Endothelial cell of umbilical vein (primary cell): ENCODE results near the gene PSD4. TPM values are rescaled to one million over a fixed set of nuclear protein-coding genes. Genes with fewer than 3 reads are reported as not detected.

ENCODE experiments used
- BruUV-seq: library from RNA; stranded (reverse); fragments of 400-500 nt; replicated peaks from 2 replicates; lab custom pipeline; 2021; lab: Mats Ljungman, UMichigan
- CTCF ChIA-PET: fragments of 300-600, 350-600 bp; sonication (Branson Sonifier 250); formaldehyde crosslinking; loops from one replicate; lab custom pipeline; 2021; ENCODE audit warnings: antibody characterized with exemption, inconsistent platforms; lab: Charles Lee
- POLR2A ChIA-PET: fragments of 300-600, 350-600 bp; sonication (Branson Sonifier 250); formaldehyde crosslinking; loops from one replicate; lab custom pipeline; 2021; ENCODE audit warnings: antibody characterized with exemption, inconsistent platforms; lab: Charles Lee
- DNase-seq: peaks from one replicate; pipeline ENCODE4 v3.0.0-alpha.2; 2011; ENCODE audit warnings: low read depth, low spot score
- FAIRE-seq: peaks from 2 replicates; lab custom pipeline; 2011; peaks lifted over from hg19 to GRCh38; lab: Jason Lieb, UNC
- H2AFZ ChIP-seq: 2 replicates; pipeline ENCODE4 v1.6.0; 2012; ENCODE audit warnings: low read depth, low read length, control low read depth, inconsistent platforms
- H3K27ac ChIP-seq: 2 replicates; pipeline ENCODE4 v1.5.1; 2011; ENCODE audit warnings: low read depth, mild to moderate bottlenecking, control low read depth, low read length, moderate library complexity; ENCODE audit not compliant: insufficient read depth
- H3K27me3 ChIP-seq, 2 experiments: 2 replicates each; pipeline versions ENCODE4 v1.6.0 to v1.6.1; 2011; ENCODE audit warnings: low read length in 2 of 2, mixed read lengths in 1 of 2; ENCODE audit not compliant: control insufficient read depth in 2 of 2, insufficient read depth in 2 of 2
- H3K36me3 ChIP-seq, 2 experiments: 2 replicates in 1 of 2; 3 replicates in 1 of 2; pipeline ENCODE4 v1.5.1; 2011; ENCODE audit warnings: low read length in 2 of 2, mild to moderate bottlenecking in 1 of 2, moderate library complexity in 1 of 2; ENCODE audit not compliant: control insufficient read depth in 2 of 2, insufficient read depth in 2 of 2; ENCODE audit errors: extremely low read depth in 1 of 2
- H3K4me1 ChIP-seq: 3 replicates; pipeline ENCODE4 v1.5.1; 2011; ENCODE audit warnings: mild to moderate bottlenecking, low read length; ENCODE audit not compliant: control insufficient read depth, insufficient read depth; ENCODE audit errors: extremely low read depth
- H3K4me2 ChIP-seq: 2 replicates; pipeline ENCODE4 v1.6.1; 2011; ENCODE audit warnings: low read length, control low read depth, mixed read lengths; ENCODE audit not compliant: insufficient read depth
- H3K4me3 ChIP-seq, 3 experiments: fragments of 200-600 bp in 1 of 3; sonication (generic), shearing (Covaris generic) in 1 of 3; replicated peaks in 1 of 3; 2 replicates each; pipeline ENCODE4 v1.5.1; 2011 to 2016; ENCODE audit warnings: control low read depth in 3 of 3, low read length in 3 of 3, mild to moderate bottlenecking in 2 of 3, inconsistent platforms in 1 of 3, low read depth in 1 of 3, moderate library complexity in 1 of 3; ENCODE audit not compliant: insufficient read depth in 1 of 3
- H3K79me2 ChIP-seq: 2 replicates; pipeline ENCODE4 v1.6.0; 2012; ENCODE audit warnings: low read length, inconsistent platforms; ENCODE audit not compliant: control insufficient read depth, insufficient read depth
- H3K9ac ChIP-seq: replicated peaks from 2 replicates; pipeline ENCODE3; 2011; ENCODE audit warnings: low read length, control low read depth; ENCODE audit not compliant: insufficient read depth; ENCODE audit errors: extremely low read depth
- H3K9me1 ChIP-seq: replicated peaks from 3 replicates; pipeline ENCODE4 v1.6.0; 2011; ENCODE audit warnings: mild to moderate bottlenecking, low read length; ENCODE audit not compliant: control insufficient read depth, insufficient read depth; ENCODE audit errors: extremely low read depth
- H3K9me3 ChIP-seq: replicated peaks from 2 replicates; pipeline ENCODE4 v1.5.1; 2012; ENCODE audit warnings: low read length, inconsistent platforms; ENCODE audit not compliant: control insufficient read depth, insufficient read depth
- H4K20me1 ChIP-seq: replicated peaks from 2 replicates; pipeline ENCODE3; 2011; ENCODE audit warnings: mild to moderate bottlenecking, low read length; ENCODE audit not compliant: control insufficient read depth, insufficient read depth; ENCODE audit errors: extremely low read depth
- EZH2 ChIP-seq: IDR thresholded peaks from 2 replicates; pipeline ENCODE4 v1.6.1; 2012; ENCODE audit warnings: borderline replicate concordance, low read depth, mild to moderate bottlenecking, moderate library complexity, low read length, inconsistent platforms; ENCODE audit not compliant: severe bottlenecking
- FOS ChIP-seq: IDR thresholded peaks from 2 replicates; pipeline ENCODE4 v1.6.1; 2011; ENCODE audit warnings: mild to moderate bottlenecking, low read length, moderate library complexity, borderline replicate concordance; ENCODE audit not compliant: insufficient read depth
- GATA2 ChIP-seq: IDR thresholded peaks from 2 replicates; pipeline ENCODE4 v1.7.0; 2011; ENCODE audit warnings: low read depth, mild to moderate bottlenecking, moderate library complexity, mixed read lengths, low read length; ENCODE audit not compliant: insufficient read length, insufficient read depth
- JUN ChIP-seq: IDR thresholded peaks from 2 replicates; pipeline ENCODE4 v1.6.1; 2011; ENCODE audit warnings: borderline replicate concordance, low read depth; ENCODE audit not compliant: insufficient read length, insufficient read depth
- MYC ChIP-seq: IDR thresholded peaks from one replicate; pipeline ENCODE4 v1.6.1; 2011; ENCODE audit warnings: mild to moderate bottlenecking, low read depth, low read length
- POLR2A ChIP-seq: IDR thresholded peaks from 2 replicates; pipeline ENCODE4 v1.6.1; 2012; ENCODE audit warnings: low read depth, mild to moderate bottlenecking, control low read depth, low read length
- POLR2AphosphoS5 ChIP-seq: IDR thresholded peaks from 2 replicates; pipeline ENCODE4 v1.6.1; 2012; ENCODE audit warnings: low read depth, mild to moderate bottlenecking, control low read depth, low read length, moderate library complexity; ENCODE audit not compliant: insufficient read depth
- dilution Hi-C: fragments of 300-500 bp; cut with MboI; formaldehyde crosslinking; loops from one replicate; pipeline ENCODE4 v1.15.0; 2019; ENCODE audit warnings: low sequenced_read_pairs; ENCODE audit not compliant: extremely low pct_ligation_motif_present
- intact Hi-C: fragments of 100-400 bp; cut with micrococcal nuclease; formaldehyde crosslinking; loops from one replicate; pipeline ENCODE4 v1.10.0; 2022
- polyA plus RNA-seq, 4 experiments: library from polyadenylated mRNA; depleted of rRNA in 3 of 4; stranded (reverse) in 3 of 4; unstranded in 1 of 4; fragments of >200 nt; gene quantifications; 2 replicates each; pipeline versions ENCODE4 v1.2.1 to v1.2.3, GENCODE V29; 2011 to 2012; ENCODE audit warnings: missing spikeins in 1 of 4
- total RNA-seq: library from RNA; stranded (reverse); gene quantifications from 2 replicates; pipeline ENCODE4 v1.2.3, GENCODE V29; 2021
- TF ChIP-seq, protein P1 (sequence below): IDR thresholded peaks from 2 replicates; pipeline ENCODE4 v1.6.1; 2011; ENCODE audit not compliant: insufficient read depth, insufficient read length
- TF ChIP-seq, protein P2 (sequence below), 2 donors: IDR thresholded peaks; 1 replicate in 1 of 2; 2 replicates in 1 of 2; pipeline ENCODE4 v1.5.1; 2011; ENCODE audit warnings: low read length in 2 of 2, mild to moderate bottlenecking in 2 of 2, moderate library complexity in 2 of 2, control low read depth in 1 of 2, inconsistent platforms in 1 of 2, low read depth in 1 of 2; ENCODE audit not compliant: insufficient read depth in 1 of 2; ENCODE audit errors: extremely low read depth in 1 of 2

The PSD4 gene
- total and polyA plus RNA-seq, 2 donors (not counting 3 experiments of a cell fraction or from before 2014, with no cell fraction given): 0.01 to 0.24 TPM

DNA sequence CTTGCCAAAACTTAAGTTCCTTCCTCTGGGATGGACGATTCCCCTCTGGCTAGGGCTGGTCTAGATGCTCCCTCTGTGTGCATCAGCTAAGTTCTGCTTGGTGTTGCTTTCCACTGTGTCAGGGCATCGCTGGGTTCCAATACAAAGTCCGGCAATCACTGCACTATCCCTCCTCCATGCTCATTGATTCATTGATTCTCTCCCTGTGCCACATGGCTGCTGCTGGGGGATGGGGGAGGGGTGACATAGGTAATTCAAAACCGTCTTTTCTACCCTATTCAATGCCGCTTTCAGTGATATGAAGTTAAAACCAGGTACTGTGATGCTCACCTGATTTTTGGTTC, 23.5 kb upstream of the PSD4 start:
- TF ChIP-seq, protein P1, sequence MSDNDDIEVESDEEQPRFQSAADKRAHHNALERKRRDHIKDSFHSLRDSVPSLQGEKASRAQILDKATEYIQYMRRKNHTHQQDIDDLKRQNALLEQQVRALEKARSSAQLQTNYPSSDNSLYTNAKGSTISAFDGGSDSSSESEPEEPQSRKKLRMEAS: no peak
- TF ChIP-seq POLR2AphosphoS5 (no peak), FOS (no peak), JUN (no peak)
- intact Hi-C loops (no loop called here), dilution Hi-C loops (no loop called here)
- Histone ChIP-seq H3K36me3 (no peaks in the 10 kb centered on the region), H3K27ac (no peak overlapping the region), H3K9me1 (no peaks in the 10 kb centered on the region), H3K9ac (no peak overlapping the region), H3K4me1 (no peaks in the 10 kb centered on the region), H3K4me3 (no peak overlapping the region), H4K20me1 (no peaks in the 10 kb centered on the region), H3K27me3 (peaks cover 9 to 18% of the 10 kb centered on the region in 2 experiments), H3K4me2 (no peak overlapping the region), H2AFZ (no peak overlapping the region), H3K9me3 (no peaks in the 10 kb centered on the region), H3K79me2 (no peaks in the 10 kb centered on the region)
- ChIA-PET POLR2A (interaction anchor here (0.6 kb wide), 1 partner anchor 12 kb away, joined by 3 read pairs; no protein-coding TSS in a partner anchor), CTCF (interaction anchor here (3.3 kb wide), 1 partner anchor 12 kb away, joined by 21 read pairs; no protein-coding TSS in a partner anchor)
- BruUV-seq: no TSS peak
- FAIRE-seq (no peak), DNase-seq (no peak)

DNA sequence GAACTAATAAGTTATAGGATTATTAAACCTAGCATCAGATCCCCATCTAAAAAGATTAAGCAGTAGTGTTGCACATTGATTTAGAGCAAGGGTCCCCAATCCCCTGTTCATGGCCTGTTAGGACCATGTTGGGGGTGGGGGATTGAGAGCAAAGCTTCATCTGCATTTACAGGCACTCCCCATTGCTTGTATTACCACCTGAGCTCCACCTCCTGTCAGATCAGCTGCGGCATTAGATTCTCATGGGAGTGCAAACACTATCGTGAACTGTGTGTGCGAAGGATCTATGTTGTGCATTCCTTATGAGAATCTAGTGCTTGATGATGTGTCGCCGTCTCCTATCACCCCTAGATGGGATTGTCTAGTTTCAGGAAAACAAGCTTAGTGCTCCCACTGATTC, 18.4 kb upstream of the PSD4 start:
- BruUV-seq: no TSS peak
- H3K27ac ChIP-seq: no peak overlapping the region
- no peak for TF ChIP-seq MYC
- no peak for TF ChIP-seq GATA2
- TF ChIP-seq, protein P1: no peak
- no peak for TF ChIP-seq EZH2
- TF ChIP-seq POLR2AphosphoS5: no peak
- no peak for TF ChIP-seq JUN
- no peak for TF ChIP-seq POLR2A
- no peak for TF ChIP-seq FOS
- TF ChIP-seq, protein P2, sequence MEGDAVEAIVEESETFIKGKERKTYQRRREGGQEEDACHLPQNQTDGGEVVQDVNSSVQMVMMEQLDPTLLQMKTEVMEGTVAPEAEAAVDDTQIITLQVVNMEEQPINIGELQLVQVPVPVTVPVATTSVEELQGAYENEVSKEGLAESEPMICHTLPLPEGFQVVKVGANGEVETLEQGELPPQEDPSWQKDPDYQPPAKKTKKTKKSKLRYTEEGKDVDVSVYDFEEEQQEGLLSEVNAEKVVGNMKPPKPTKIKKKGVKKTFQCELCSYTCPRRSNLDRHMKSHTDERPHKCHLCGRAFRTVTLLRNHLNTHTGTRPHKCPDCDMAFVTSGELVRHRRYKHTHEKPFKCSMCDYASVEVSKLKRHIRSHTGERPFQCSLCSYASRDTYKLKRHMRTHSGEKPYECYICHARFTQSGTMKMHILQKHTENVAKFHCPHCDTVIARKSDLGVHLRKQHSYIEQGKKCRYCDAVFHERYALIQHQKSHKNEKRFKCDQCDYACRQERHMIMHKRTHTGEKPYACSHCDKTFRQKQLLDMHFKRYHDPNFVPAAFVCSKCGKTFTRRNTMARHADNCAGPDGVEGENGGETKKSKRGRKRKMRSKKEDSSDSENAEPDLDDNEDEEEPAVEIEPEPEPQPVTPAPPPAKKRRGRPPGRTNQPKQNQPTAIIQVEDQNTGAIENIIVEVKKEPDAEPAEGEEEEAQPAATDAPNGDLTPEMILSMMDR (IDR thresholded peaks at IDR 0.05; ENCODE audit: extremely low read depth in 1 of 2, insufficient read depth in 1 of 2, low read depth in 1 of 2, low read length in 2 of 2): no peak
- no peaks in the 10 kb centered on the region for H3K79me2 ChIP-seq
- peaks cover 6% of the 10 kb centered on the region for H3K4me1 ChIP-seq
- H3K27me3 ChIP-seq: peaks cover 32 to 36% of the 10 kb centered on the region in 2 experiments
- dilution Hi-C loops (no loop called here), intact Hi-C loops (no loop called here)
- H3K4me3 ChIP-seq: no peak overlapping the region
- no peaks in the 10 kb centered on the region for H3K9me1 ChIP-seq
- FAIRE-seq: no peak
- H4K20me1 ChIP-seq: no peaks in the 10 kb centered on the region
- no peaks in the 10 kb centered on the region for H3K36me3 ChIP-seq
- CTCF ChIA-PET: interaction anchor here (1.2 to 2.7 kb wide), 3 partner anchors 17 to 75 kb away, joined by 3 to 20 read pairs (median 6); no protein-coding TSS in a partner anchor
- no peak for DNase-seq
- POLR2A ChIA-PET: no interaction called here
- no peak overlapping the region for H3K4me2 ChIP-seq
- H2AFZ ChIP-seq: no peak overlapping the region
- no peak overlapping the region for H3K9ac ChIP-seq
- no peaks in the 10 kb centered on the region for H3K9me3 ChIP-seq
